HCEC 1CT (cell line): ENCODE results near the gene LRRC71.

ENCODE experiments used
- DNase-seq: peaks from one replicate; pipeline ENCODE4 v3.0.0-alpha.2; 2017

Gene LRRC71

GRCh38 chr1:156953571-156953970 lies 33.1 kb downstream of the LRRC71 start:
- no peak for DNase-seq

DNA sequence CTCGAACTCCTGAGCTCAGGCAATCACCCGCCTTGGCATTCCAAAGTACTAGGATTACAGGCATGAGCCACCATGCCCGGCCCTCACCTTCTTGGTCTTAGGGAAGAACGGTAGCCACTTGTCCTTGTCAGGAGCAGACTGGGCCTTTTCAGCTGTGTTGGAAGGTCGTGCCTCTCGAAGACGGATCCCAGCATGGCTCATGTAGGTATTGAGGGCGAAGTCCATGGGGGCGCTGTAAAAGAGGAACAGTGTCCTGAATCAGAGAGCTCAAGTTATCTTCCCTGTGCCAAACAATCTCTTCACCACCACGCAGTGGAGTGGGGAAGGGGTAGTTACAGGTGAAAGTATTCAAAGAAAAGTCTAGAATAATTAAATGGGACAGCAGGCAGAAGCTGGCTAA lies 35.9 kb downstream of the LRRC71 start:
- no peak for DNase-seq

GRCh38 chr1:156957634-156958033 lies 37.2 kb downstream of the LRRC71 start:
- no peak for DNase-seq

DNA sequence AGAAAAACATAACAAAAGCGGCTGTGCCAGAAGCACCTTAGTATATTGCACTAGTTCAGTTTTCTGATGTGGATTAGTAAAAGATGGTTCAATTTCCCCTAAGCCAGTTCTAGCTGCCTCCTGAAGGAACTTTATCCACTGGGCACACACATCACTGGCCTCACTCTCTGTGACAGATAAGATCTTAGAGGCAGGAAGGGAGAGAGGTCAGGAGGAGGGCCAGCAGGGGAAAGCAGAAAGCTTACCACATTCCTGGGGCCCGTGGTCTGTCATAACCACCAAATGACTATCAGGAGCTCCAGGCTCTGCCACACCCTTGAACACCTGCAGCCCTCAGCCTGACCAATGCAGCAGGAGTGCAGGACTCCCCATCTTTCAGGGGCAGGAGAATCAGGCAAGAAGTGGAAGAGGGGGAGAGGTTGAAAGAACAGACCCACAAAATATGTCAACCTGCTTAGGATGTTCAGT lies 37.8 kb downstream of the LRRC71 start:
- DNase-seq: no peak

DNA sequence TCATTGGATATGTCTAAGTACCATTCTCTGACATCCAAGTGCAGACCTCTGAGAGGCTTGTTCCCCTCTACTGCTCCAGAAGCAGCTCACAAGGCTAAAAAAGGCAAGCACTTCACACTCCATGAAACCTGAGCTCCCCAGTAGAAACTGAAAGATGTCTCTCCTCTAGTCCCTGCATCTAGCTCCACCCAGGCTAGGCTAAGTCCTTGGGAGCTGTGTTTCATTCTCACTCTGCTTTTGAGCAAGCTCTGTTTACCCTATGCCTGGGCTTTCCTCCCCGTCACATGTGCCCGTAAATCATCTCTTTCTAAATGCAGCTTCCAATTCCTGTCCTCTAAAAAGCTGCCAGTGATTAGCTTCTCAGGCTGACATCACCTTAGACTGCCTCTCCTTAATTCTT lies 39.0 kb downstream of the LRRC71 start:
- no peak for DNase-seq

DNA sequence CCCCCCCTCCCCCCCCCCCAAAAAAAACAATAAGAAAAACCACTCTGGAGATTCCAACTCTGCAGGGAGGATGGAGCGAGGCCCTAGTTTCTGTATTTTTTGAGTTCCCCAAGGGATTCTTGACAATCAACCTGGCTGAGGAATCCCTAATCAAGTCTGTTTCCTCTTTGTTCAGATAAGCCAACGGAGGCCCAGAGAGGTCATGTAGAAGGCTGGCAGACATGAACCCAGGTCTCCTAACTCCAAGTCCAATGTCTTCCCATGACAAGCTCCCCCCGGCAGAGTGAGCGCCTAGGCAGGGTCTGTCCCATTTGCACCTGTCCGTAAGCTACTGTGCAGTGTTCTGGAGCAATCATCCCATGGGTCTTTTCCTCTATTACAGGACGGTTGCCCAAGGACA lies 39.5 kb downstream of the LRRC71 start:
- DNase-seq: no peak

DNA sequence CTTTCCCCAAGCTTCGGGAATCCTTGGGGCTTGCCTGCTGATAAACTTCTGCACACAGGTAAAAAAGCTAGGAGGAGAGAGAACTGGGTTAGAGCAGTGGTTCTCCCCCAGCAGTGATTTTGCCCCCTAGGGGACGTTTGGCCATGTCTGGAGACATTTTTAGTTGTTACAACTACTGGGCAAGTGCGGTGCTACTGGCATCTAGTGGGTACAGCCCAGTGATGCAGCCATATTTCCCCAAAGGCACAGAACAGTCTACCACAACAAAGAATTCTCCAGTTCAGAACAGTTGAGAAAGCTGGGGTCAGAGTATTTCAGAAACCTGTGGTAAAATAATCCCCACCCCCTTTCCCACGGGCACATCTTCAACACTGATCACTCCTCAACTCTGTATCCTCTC lies 41.3 kb downstream of the LRRC71 start:
- DNase-seq: peak; percentile 19

DNA sequence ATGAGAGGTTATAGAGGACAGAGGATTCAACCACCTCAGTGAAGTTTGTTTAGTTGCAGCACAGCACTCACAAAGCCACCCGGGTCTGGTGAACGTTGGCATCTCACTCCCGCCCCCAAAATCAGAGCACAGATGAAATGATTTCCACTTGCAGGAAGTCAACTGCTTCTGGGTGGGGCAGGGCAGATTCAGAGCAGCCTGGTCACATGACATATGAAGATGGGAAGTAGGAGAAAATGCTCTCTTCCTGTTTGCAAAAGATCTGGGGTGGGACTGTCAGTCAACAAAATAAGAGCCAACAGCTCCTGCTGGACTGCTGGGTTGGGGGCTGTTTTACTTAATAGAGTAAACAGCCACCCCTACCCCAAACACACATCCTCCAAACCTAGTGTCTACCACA lies 43.2 kb downstream of the LRRC71 start:
- no peak for DNase-seq

GRCh38 chr1:156964441-156964840 lies 44.0 kb downstream of the LRRC71 start:
- peak; percentile 4 for DNase-seq

- no peak for DNase-seq
These were observed 49.1 kb downstream of the LRRC71 start for GRCh38 chr1:156969496-156969895.

DNA sequence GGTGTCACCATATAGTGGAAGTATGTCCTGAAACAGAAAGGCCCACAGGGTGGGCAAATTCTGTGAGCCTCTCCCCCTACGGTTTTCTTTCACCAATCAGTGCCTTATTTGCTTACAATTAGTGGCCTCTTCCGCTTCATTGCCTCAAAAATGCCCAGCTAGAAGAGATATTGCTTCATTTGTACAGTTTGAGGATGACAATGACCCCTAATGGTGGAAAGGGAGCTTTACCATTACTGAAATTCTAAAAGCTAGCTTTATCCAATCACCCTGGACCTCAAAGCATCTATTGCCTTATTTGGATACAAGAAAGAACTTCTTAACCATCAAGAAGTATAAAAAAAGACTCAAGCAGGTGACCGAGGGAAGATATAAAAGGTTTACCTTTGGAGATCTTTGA lies 49.6 kb downstream of the LRRC71 start:
- peak; percentile 24 for DNase-seq

DNA sequence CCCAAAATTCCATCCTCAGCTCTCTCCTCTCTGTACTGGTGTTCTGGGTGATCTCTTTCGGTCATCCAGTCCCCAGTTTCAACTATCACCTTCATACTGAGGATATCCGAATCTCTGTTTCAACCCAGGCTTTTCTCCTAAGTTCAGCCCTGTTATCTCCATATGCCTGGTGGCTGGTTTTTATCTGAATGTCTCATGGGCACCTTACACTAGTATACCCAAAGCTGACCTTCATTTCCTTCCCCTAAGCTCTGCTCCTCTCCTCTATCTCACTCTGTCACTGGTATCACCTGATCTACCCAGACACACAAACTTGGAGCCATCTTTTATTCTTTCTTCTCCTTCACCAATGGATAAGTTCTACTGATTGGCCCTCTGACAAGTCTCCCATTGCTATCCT lies 53.0 kb downstream of the LRRC71 start:
- DNase-seq: no peak

- no peak for DNase-seq
These were observed 54.7 kb downstream of the LRRC71 start for GRCh38 chr1:156975084-156975483.

- DNase-seq: no peak
These were observed 60.1 kb downstream of the LRRC71 start for GRCh38 chr1:156980551-156980950.
